Brain microvascular endothelial cell (primary cell): Measurements from ENCODE around the gene POLR3E.

ENCODE experiments used
- DNase-seq: peaks from one replicate; pipeline ENCODE4 v3.0.0-alpha.2; 2020
- H3K27ac ChIP-seq: fragments of 250-450 bp; sonication (Bioruptor Pico); 2 replicates; pipeline ENCODE4 v1.5.1; 2020; ENCODE audit warnings: mild to moderate bottlenecking, moderate library complexity
- H3K27me3 ChIP-seq: fragments of 250-450 bp; sonication (Bioruptor Pico); replicated peaks from 2 replicates; pipeline ENCODE4 v1.5.1; 2020; ENCODE audit warnings: mild to moderate bottlenecking
- H3K36me3 ChIP-seq: fragments of 250-450 bp; sonication (Bioruptor Pico); replicated peaks from 2 replicates; pipeline ENCODE4 v1.5.1; 2020; ENCODE audit warnings: mild to moderate bottlenecking
- H3K4me3 ChIP-seq: 2 replicates; pipeline ENCODE4 v1.5.1; 2011; ENCODE audit warnings: low read depth, mild to moderate bottlenecking, control low read depth, low read length, moderate library complexity
- in situ Hi-C: cut with HindIII; loops from 2 replicates; pipeline ENCODE4 v1.10.0; 2017; ENCODE audit warnings: low sequenced_read_pairs, low pct_ligation_motif_present
- TF ChIP-seq, protein P1 (sequence below): IDR thresholded peaks from 2 replicates; pipeline ENCODE4 v1.5.1; 2011; ENCODE audit warnings: low read depth, mild to moderate bottlenecking, moderate library complexity, low read length, control low read depth, inconsistent platforms; ENCODE audit errors: missing control alignments

POLR3E gene

GRCh38 chr16:22352140-22352539 is 54.9 kb downstream of the POLR3E start:
- TF ChIP-seq, protein P1, sequence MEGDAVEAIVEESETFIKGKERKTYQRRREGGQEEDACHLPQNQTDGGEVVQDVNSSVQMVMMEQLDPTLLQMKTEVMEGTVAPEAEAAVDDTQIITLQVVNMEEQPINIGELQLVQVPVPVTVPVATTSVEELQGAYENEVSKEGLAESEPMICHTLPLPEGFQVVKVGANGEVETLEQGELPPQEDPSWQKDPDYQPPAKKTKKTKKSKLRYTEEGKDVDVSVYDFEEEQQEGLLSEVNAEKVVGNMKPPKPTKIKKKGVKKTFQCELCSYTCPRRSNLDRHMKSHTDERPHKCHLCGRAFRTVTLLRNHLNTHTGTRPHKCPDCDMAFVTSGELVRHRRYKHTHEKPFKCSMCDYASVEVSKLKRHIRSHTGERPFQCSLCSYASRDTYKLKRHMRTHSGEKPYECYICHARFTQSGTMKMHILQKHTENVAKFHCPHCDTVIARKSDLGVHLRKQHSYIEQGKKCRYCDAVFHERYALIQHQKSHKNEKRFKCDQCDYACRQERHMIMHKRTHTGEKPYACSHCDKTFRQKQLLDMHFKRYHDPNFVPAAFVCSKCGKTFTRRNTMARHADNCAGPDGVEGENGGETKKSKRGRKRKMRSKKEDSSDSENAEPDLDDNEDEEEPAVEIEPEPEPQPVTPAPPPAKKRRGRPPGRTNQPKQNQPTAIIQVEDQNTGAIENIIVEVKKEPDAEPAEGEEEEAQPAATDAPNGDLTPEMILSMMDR = no peak
- Histone ChIP-seq H3K36me3 (peaks cover 29% of the 10 kb centered on the region), H3K27me3 (no peaks in the 10 kb centered on the region), H3K27ac (no peak overlapping the region), H3K4me3 (no peak overlapping the region)
- in situ Hi-C loops = no loop called here
- no peak for DNase-seq

DNA sequence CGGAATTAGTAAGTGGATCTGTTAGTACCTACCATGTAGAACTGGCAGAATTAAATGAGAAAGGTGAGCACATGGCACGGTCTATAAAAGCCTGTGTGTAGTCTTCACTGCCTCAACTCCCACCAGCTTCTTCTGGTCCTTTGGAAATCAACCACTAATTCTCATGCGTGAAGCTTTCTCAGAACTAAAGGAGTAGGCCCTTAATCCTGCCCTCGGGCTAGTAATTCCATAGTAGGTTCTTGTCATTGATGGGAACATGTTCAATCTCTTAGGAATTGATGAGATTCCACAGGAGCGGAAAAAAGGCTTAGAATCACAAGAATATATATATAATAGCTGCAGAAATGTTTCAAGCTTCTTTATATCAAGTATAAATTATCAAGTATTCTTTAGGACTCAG is 55.5 kb downstream of the POLR3E start:
- no peaks in the 10 kb centered on the region for H3K27me3 ChIP-seq
- DNase-seq = no peak
- TF ChIP-seq, protein P1 = no peak
- H3K36me3 ChIP-seq = peaks cover 23% of the 10 kb centered on the region
- in situ Hi-C loops = no loop called here
- no peak overlapping the region for H3K4me3 ChIP-seq
- peak overlapping the region; percentile 79 for H3K27ac ChIP-seq

- H3K36me3 ChIP-seq = peaks cover 18% of the 10 kb centered on the region
- H3K27ac ChIP-seq = peak overlapping the region; percentile 79
- DNase-seq = peak; percentile 62
- in situ Hi-C loops = no loop called here
- no peaks in the 10 kb centered on the region for H3K27me3 ChIP-seq
- no peak overlapping the region for H3K4me3 ChIP-seq
- TF ChIP-seq, protein P1 = no peak
Measured at GRCh38 chr16:22353191-22353919, 56.1 kb downstream of the POLR3E start.

DNA sequence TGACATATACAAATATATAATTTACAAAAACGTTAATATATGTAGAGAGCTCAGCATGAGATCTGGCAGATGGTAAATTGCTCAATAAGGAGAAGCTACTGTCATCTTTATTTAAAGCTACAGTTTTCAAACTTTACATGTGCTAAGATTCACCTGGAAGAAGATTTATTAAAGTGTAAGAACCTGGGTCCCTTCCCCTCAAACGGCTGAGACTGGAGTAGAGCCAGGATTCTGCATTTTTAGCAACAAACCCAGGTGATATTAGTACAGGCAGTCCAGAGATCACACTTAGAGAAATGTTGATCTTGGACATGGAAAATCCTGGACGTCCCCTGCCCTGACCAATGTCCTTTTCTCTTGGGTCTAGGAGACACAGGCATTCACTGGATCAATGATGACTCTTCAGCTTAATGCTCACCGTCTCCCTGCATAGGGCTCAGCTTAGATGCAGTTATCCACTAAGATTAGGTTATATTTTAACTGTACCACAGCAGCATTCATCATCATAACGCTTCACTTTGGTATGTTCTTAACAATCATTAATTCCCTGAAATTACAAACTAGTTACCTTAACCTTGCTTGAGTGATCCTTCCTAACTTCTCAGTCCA is 56.8 kb downstream of the POLR3E start:
- in situ Hi-C loops = no loop called here
- no peaks in the 10 kb centered on the region for H3K27me3 ChIP-seq
- no peak overlapping the region for H3K4me3 ChIP-seq
- DNase-seq = no peak
- TF ChIP-seq, protein P1 = no peak
- H3K27ac ChIP-seq = peak overlapping the region; percentile 79
- peaks cover 13% of the 10 kb centered on the region for H3K36me3 ChIP-seq

GRCh38 chr16:22355487-22355908 is 58.3 kb downstream of the POLR3E start:
- in situ Hi-C loops = no loop called here
- TF ChIP-seq, protein P1 = no peak
- Histone ChIP-seq H3K36me3 (peaks cover 8% of the 10 kb centered on the region), H3K27ac (no peak overlapping the region), H3K27me3 (no peaks in the 10 kb centered on the region), H3K4me3 (no peak overlapping the region)
- DNase-seq = no peak
